ENCODE measurements around the gene GPR152. TPM values are rescaled to one million over a fixed set of nuclear protein-coding genes. Genes with fewer than 3 reads are reported as not detected.
"Not testable (repeated sequence)": the region's sequence is repeated elsewhere in the genome, so short reads cannot be mapped to it uniquely, and the experiment has no call there.

The GPR152 gene
- total RNA-seq, 2 donors from 2014 or later = not detected

- Mint-ChIP-seq H3K27me3 (ENCODE audit: insufficient read depth) (no peaks in the 10 kb centered on the region), H3K9me3 (no peaks in the 10 kb centered on the region), H3K36me3 (ENCODE audit: low read depth) (peaks cover 20% of the 10 kb centered on the region), H3K4me3 (peak overlapping the region; percentile 83), H3K27ac (peak overlapping the region; percentile 90), H3K4me1 (peaks cover 3% of the 10 kb centered on the region)
- TF ChIP-seq, protein P1, sequence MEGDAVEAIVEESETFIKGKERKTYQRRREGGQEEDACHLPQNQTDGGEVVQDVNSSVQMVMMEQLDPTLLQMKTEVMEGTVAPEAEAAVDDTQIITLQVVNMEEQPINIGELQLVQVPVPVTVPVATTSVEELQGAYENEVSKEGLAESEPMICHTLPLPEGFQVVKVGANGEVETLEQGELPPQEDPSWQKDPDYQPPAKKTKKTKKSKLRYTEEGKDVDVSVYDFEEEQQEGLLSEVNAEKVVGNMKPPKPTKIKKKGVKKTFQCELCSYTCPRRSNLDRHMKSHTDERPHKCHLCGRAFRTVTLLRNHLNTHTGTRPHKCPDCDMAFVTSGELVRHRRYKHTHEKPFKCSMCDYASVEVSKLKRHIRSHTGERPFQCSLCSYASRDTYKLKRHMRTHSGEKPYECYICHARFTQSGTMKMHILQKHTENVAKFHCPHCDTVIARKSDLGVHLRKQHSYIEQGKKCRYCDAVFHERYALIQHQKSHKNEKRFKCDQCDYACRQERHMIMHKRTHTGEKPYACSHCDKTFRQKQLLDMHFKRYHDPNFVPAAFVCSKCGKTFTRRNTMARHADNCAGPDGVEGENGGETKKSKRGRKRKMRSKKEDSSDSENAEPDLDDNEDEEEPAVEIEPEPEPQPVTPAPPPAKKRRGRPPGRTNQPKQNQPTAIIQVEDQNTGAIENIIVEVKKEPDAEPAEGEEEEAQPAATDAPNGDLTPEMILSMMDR (conservative IDR thresholded peaks at IDR 0.05) = no peak
- Histone ChIP-seq H3K4me1 (ENCODE audit: control insufficient read depth, insufficient read depth, low read length) (peaks cover 3% of the 10 kb centered on the region), H3K27ac (ENCODE audit: low read depth, low read length) (no peak overlapping the region), H3K36me3 (ENCODE audit: control insufficient read depth, insufficient read depth, low read length) (peaks cover 30% of the 10 kb centered on the region), H3K9me3 (ENCODE audit: control insufficient read depth, low read length) (no peaks in the 10 kb centered on the region), H3K27me3 (ENCODE audit: control insufficient read depth, insufficient read depth, low read length, poor library complexity, severe bottlenecking) (no peaks in the 10 kb centered on the region), H3K4me3 (ENCODE audit: low read length) (peak overlapping the region; percentile 99), H3K9ac (ENCODE audit: extremely low read depth, low read length, poor library complexity, severe bottlenecking) (peak overlapping the region; percentile 95)
- 60 to 65% methylated on average over 8 to 12 of the region's 12 CpGs for WGBS, 2 experiments (ENCODE audit: insufficient coverage in 1 of 2, insufficient read length in 1 of 2)
- no peak for DNase-seq
Measured at GRCh38 chr11:67429038-67429668, 23.4 kb downstream of the GPR152 start.

DNA sequence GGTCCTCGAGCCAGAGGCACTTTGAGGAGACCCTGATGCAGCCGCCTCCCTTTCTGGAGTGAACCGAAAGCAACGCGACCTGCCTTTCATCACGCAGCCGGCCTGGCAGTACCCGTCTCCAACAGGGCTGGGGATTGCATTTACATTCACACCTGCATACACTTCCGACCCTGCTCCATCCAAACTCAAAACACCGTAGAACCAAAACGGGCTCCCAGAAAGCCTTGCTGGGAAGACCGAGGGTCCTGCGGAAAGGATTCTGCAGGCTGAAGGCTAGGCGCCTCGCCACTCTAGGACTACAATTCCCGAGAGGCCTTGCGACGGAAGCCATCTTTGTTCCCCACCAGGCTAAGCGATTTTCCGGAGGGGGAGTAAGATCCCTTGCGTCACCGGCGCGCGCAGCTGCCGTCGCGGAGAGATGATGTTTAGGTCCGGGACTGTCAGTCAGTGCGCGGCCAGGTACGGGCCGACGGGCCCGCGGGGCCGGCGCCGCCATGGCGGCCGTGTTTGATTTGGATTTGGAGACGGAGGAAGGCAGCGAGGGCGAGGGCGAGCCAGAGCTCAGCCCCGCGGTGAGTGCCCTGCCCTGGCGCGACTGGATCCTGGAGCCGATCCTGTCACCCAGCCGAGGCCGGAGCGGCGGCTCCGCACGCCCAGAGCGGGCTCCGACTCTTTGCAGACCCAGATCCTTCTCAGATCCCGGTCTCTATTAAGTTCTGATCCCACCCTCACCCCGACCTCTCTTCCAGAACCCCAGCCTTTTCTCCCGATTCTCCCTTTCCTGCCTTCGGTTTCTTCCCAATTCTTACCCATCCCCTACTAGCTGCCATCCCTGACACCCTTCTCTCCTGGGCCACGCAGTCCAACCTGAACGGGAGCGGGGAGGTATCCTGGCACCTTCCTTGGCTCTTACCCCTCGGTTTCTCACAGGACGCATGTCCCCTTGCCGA is 24.2 kb downstream of the GPR152 start, which contains the start of gene RPS6KB2:
TSS of gene RPS6KB2 (plus strand) at position 443 of the 950 bp plus-strand sequence. CDS start at position 495, 52 bp downstream.
- DNase-seq = peak; percentile 100
- Mint-ChIP-seq H3K36me3 (ENCODE audit: low read depth) (peaks cover 18% of the 10 kb centered on the region), H3K4me3 (peak within 1 kb of the TSS; percentile 83), H3K27me3 (ENCODE audit: insufficient read depth) (no peaks in the 10 kb centered on the region), H3K27ac (peak within 1 kb of the TSS; percentile 90), H3K9me3 (no peaks in the 10 kb centered on the region), H3K4me1 (peaks cover 3% of the 10 kb centered on the region)
- Histone ChIP-seq H3K4me1 (ENCODE audit: control insufficient read depth, insufficient read depth, low read length) (peaks cover 3% of the 10 kb centered on the region), H3K9me3 (ENCODE audit: control insufficient read depth, low read length) (no peaks in the 10 kb centered on the region), H3K27ac (ENCODE audit: low read depth, low read length) (no peak within 1 kb of the TSS), H3K4me3 (ENCODE audit: low read length) (peak within 1 kb of the TSS; percentile 99), H3K9ac (ENCODE audit: extremely low read depth, low read length, poor library complexity, severe bottlenecking) (peak within 1 kb of the TSS; percentile 95), H3K36me3 (ENCODE audit: control insufficient read depth, insufficient read depth, low read length) (peaks cover 26% of the 10 kb centered on the region), H3K27me3 (ENCODE audit: control insufficient read depth, insufficient read depth, low read length, poor library complexity, severe bottlenecking) (no peaks in the 10 kb centered on the region)
- TF ChIP-seq, protein P1 (conservative IDR thresholded peaks at IDR 0.05) = no peak
- 0 to 5% methylated on average over 27 to 68 of the region's 68 CpGs for WGBS, 2 experiments (ENCODE audit: insufficient coverage in 1 of 2, insufficient read length in 1 of 2)

DNA sequence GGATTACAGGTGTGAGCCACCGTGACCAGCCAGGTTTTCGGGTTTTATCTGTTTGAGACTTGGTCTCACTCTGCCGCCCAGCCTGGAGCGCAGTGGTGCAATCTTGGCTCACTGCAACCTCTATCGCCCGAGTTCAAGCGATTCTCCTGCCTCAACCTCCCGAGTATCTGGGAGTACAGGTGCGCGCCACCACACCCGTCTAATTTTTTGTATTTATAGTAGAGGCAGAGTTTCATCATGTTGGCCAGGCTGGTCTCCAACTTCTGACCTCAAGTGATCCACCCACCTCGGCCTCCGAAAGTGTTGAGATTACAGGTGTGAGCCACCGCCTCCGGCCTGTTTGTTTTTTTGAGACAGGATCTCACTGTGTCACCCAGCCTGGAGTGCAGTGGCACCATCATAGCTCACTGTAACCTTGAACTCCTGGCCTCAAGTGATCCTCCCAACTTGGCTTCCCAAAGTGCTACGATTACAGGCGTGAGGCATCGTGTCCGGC is 25.1 kb downstream of the GPR152 start:
- H3K27me3 ChIP-seq (ENCODE audit: control insufficient read depth, insufficient read depth, low read length, poor library complexity, severe bottlenecking); DNase-seq; H3K4me1 Mint-ChIP-seq; H3K27ac ChIP-seq (ENCODE audit: low read depth, low read length); H3K9ac ChIP-seq (ENCODE audit: extremely low read depth, low read length, poor library complexity, severe bottlenecking); H3K9me3 ChIP-seq (ENCODE audit: control insufficient read depth, low read length); H3K9me3 Mint-ChIP-seq; H3K27me3 Mint-ChIP-seq (ENCODE audit: insufficient read depth); H3K4me1 ChIP-seq (ENCODE audit: control insufficient read depth, insufficient read depth, low read length): not testable (repeated sequence)
- Histone ChIP-seq H3K4me3 (ENCODE audit: low read length) (peak overlapping the region; percentile 99), H3K36me3 (ENCODE audit: control insufficient read depth, insufficient read depth, low read length) (peaks cover 21% of the 10 kb centered on the region)
- Mint-ChIP-seq H3K27ac (peak overlapping the region; percentile 72), H3K36me3 (ENCODE audit: low read depth) (peaks cover 12% of the 10 kb centered on the region), H3K4me3 (peak overlapping the region; percentile 83)
- 92 to 95% methylated on average over 17 to 19 of the region's 19 CpGs for WGBS, 2 experiments (ENCODE audit: insufficient coverage in 1 of 2, insufficient read length in 1 of 2)

Measured in endodermal cell (in vitro differentiated cells).